Ovary (tissue), 9 donors: Measurements from ENCODE around the gene CLRN1. TPM values are rescaled to one million over a fixed set of nuclear protein-coding genes. Genes with fewer than 3 reads are reported as not detected.

Experiments used
- DNase-seq, 5 donors: peaks; one replicate each; pipeline ENCODE4 v3.0.0-alpha.2; 2019 to 2020
- H3K27ac ChIP-seq, 2 donors: fragments of 200-600 bp; one replicate each; pipeline versions ENCODE4 v1.5.1 to v1.8.0; 2019 to 2022
- H3K27me3 ChIP-seq: fragments of 200-600 bp; one replicate; pipeline ENCODE4 v1.8.0; 2022
- H3K36me3 ChIP-seq: fragments of 200-600 bp; sonication (generic); one replicate; pipeline ENCODE4 v1.5.1; 2019
- H3K4me1 ChIP-seq: one replicate; pipeline ENCODE4 v1.8.1; 2013; ENCODE audit warnings: mild to moderate bottlenecking, moderate library complexity; ENCODE audit not compliant: insufficient read depth
- H3K4me3 ChIP-seq: fragments of 200-600 bp; sonication (generic); one replicate; pipeline ENCODE4 v1.5.1; 2017
- H3K9me3 ChIP-seq, 2 donors: fragments of 200-600 bp in 1 of 2; sonication (generic) in 1 of 2; one replicate each; pipeline versions ENCODE4 v1.5.1 to v1.8.1; 2013 to 2019; ENCODE audit warnings: mild to moderate bottlenecking in 1 of 2, moderate library complexity in 1 of 2
- EP300 ChIP-seq: sonication (generic); formaldehyde crosslinking; IDR thresholded peaks from one replicate; pipeline ENCODE4 v1.6.1; 2017; ENCODE audit warnings: antibody characterized with exemption
- POLR2A ChIP-seq: fragments of 450-650 bp; IDR thresholded peaks from one replicate; pipeline ENCODE4 v1.6.1; 2017; ENCODE audit warnings: antibody characterized with exemption, mild to moderate bottlenecking, moderate library complexity
- WGBS, 3 donors: extraction: QIAGEN DNeasy Blood & Tissue Kit in 1 of 3; methylation state at CpG; one replicate each; pipeline versions ENCODE4 v1.1.5 to v1.1.7; 2013 to 2017; 5-methylcytosine and 5-hydroxymethylcytosine counted together
- intact Hi-C, 4 donors: fragments of 100-400 bp; cut with DNase I; formaldehyde crosslinking; loops; one replicate each; pipeline versions ENCODE4 v1.11.0 to v1.15.1; 2022 to 2023
- polyA plus RNA-seq, 2 donors: library from polyadenylated mRNA; stranded (reverse); fragments of 200-250 nt in 1 of 2; fragments of 350-450 nt in 1 of 2; fragmentation: Illumina TruSeq in 1 of 2; extraction: RNeasy Lipid Tissue Mini Kit (QIAGEN cat#74804) in 1 of 2; gene quantifications; one replicate each; pipeline ENCODE4 v1.2.3, GENCODE V29; 2013 to 2014
- total RNA-seq, 7 donors: library from RNA; depleted of rRNA in 2 of 7; stranded (reverse); fragments of >200 nt in 2 of 7; fragmentation: NEBNext Ultra II Directional in 3 of 7; extraction: Animal tissue kit (Norgen Biotek cat#: 25700) in 3 of 7; gene quantifications; one replicate each; pipeline versions ENCODE4 v1.1.0 to v1.2.4, GENCODE V29; 2016 to 2023
- TF ChIP-seq, protein P1 (sequence below), 3 donors: fragments of 450-650 bp in 2 of 3; fragments of 200-600 bp in 1 of 3; IDR thresholded peaks; one replicate each; pipeline versions ENCODE4 v1.5.1 to v1.8.0; 2016 to 2022; ENCODE audit warnings: antibody characterized with exemption in 3 of 3, mild to moderate bottlenecking in 1 of 3
- donor health status: DM: no; HTN: no; CAD: no; lungs with moderate emphysema.
- donor health status: DM: no; HTN: no; CAD: no.
- donor health status: Bipolar disorder and iron deficiency.
- donor health status: DM: yes; HTN: yes; CAD: no.
- donor health status: DM: no; HTN: no; CAD: no.
- donor health status: DM: yes; HTN: yes; CAD: no.

Gene CLRN1
- total and polyA plus RNA-seq, 9 donors = not detected

GRCh38 chr3:150921209-150921608 lies 51.3 kb downstream of the CLRN1 start:
- TF ChIP-seq EP300 = no peak
- TF ChIP-seq, protein P1, sequence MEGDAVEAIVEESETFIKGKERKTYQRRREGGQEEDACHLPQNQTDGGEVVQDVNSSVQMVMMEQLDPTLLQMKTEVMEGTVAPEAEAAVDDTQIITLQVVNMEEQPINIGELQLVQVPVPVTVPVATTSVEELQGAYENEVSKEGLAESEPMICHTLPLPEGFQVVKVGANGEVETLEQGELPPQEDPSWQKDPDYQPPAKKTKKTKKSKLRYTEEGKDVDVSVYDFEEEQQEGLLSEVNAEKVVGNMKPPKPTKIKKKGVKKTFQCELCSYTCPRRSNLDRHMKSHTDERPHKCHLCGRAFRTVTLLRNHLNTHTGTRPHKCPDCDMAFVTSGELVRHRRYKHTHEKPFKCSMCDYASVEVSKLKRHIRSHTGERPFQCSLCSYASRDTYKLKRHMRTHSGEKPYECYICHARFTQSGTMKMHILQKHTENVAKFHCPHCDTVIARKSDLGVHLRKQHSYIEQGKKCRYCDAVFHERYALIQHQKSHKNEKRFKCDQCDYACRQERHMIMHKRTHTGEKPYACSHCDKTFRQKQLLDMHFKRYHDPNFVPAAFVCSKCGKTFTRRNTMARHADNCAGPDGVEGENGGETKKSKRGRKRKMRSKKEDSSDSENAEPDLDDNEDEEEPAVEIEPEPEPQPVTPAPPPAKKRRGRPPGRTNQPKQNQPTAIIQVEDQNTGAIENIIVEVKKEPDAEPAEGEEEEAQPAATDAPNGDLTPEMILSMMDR (IDR thresholded peaks at IDR 0.05) = no peak
- no peak for TF ChIP-seq POLR2A
- Histone ChIP-seq H3K27ac (no peak overlapping the region), H3K36me3 (no peaks in the 10 kb centered on the region), H3K27me3 (no peaks in the 10 kb centered on the region), H3K9me3 (no peaks in the 10 kb centered on the region), H3K4me1 (peaks cover 2% of the 10 kb centered on the region), H3K4me3 (no peak overlapping the region)
- intact Hi-C loops = no loop called here
- WGBS, 3 donors = 81 to 85% (median 84%) methylated on average over 4 of the region's 4 CpGs
- no peak for DNase-seq

DNA sequence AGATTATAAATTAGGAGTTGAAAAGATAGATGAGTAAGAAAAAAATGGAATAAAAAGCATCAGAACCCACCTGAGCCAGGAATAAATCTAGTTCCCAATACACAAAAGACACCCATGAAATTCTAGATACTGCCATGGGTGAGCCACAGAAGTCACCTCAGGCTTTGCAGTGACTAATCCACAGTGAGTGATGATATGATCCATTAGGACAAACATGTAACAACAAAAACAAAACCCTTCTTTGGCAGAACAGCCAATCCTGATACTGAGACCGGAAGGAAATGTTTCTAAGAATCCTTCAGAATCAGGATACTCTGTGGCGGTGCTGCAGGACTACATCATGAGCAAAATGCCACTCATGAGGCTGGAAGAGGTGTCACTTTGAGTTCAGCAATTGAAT lies 52.3 kb downstream of the CLRN1 start:
- WGBS, 3 donors = 67 to 80% (median 71%) methylated on average over 2 of the region's 2 CpGs

GRCh38 chr3:150917951-150918350 lies 54.6 kb downstream of the CLRN1 start:
- no peaks in the 10 kb centered on the region for H3K9me3 ChIP-seq
- DNase-seq = no peak
- H3K27me3 ChIP-seq = no peaks in the 10 kb centered on the region
- no peak overlapping the region for H3K27ac ChIP-seq
- peaks cover 2% of the 10 kb centered on the region for H3K4me1 ChIP-seq
- no peaks in the 10 kb centered on the region for H3K36me3 ChIP-seq
- no peak overlapping the region for H3K4me3 ChIP-seq
- WGBS, 3 donors = 27 to 36% (median 36%) methylated on average over 7 of the region's 7 CpGs
- TF ChIP-seq POLR2A (no peak), EP300 (no peak)
- TF ChIP-seq, protein P1 (IDR thresholded peaks at IDR 0.05) = no peak
- intact Hi-C loops = no loop called here

More for the DNA sequence above, 52.3 kb downstream of the CLRN1 start:
- Histone ChIP-seq H3K4me1 (peaks cover 2% of the 10 kb centered on the region), H3K4me3 (no peak overlapping the region), H3K36me3 (no peaks in the 10 kb centered on the region), H3K27me3 (no peaks in the 10 kb centered on the region), H3K27ac (no peak overlapping the region), H3K9me3 (no peaks in the 10 kb centered on the region)
- intact Hi-C loops = no loop called here
- no peak for DNase-seq
- TF ChIP-seq EP300 = no peak
- TF ChIP-seq, protein P1 (IDR thresholded peaks at IDR 0.05) = no peak
- no peak for TF ChIP-seq POLR2A

GRCh38 chr3:150913133-150913922 lies 59.2 kb downstream of the CLRN1 start:
- 68 to 76% (median 74%) methylated on average over 4 of the region's 4 CpGs for WGBS, 3 donors
- no peaks in the 10 kb centered on the region for H3K4me1 ChIP-seq
- H3K36me3 ChIP-seq = no peaks in the 10 kb centered on the region
- intact Hi-C loops = no loop called here
- TF ChIP-seq, protein P1 (IDR thresholded peaks at IDR 0.05) = no peak
- TF ChIP-seq EP300 (no peak), POLR2A (no peak)
- no peak overlapping the region for H3K4me3 ChIP-seq
- DNase-seq = no peak
- no peaks in the 10 kb centered on the region for H3K9me3 ChIP-seq
- H3K27me3 ChIP-seq = no peaks in the 10 kb centered on the region
- H3K27ac ChIP-seq = no peak overlapping the region
